HG02623 (cell line): ENCODE results near the gene STK11.
"Not testable (repeated sequence)": the region's sequence is repeated elsewhere in the genome, so short reads cannot be mapped to it uniquely, and the experiment has no call there.

Experiments
- ATAC-seq: cut with Tn5 transposase; IDR thresholded peaks from one replicate; pipeline ENCODE4 v1.9.1; 2021; ENCODE audit warnings: moderate library complexity; ENCODE audit not compliant: unreplicated experiment

STK11 gene

DNA sequence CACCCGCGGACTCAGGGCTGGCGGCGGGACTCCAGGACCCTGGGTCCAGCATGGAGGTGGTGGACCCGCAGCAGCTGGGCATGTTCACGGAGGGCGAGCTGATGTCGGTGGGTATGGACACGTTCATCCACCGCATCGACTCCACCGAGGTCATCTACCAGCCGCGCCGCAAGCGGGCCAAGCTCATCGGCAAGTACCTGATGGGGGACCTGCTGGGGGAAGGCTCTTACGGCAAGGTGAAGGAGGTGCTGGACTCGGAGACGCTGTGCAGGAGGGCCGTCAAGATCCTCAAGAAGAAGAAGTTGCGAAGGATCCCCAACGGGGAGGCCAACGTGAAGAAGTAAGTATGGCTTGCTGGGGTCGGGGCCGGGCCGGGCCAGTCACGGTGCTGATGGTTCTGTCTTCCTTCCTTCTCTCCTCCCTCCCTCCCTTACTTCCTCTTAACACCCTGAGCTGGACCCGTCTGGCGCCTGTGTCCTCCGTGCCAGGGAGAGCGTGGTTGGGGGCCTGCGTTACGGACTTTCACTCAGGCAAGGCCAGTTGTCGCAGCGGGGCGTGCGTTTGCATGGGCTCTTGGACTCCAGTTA, 1.4 kb downstream of the STK11 start:
- ATAC-seq, result no peak

DNA sequence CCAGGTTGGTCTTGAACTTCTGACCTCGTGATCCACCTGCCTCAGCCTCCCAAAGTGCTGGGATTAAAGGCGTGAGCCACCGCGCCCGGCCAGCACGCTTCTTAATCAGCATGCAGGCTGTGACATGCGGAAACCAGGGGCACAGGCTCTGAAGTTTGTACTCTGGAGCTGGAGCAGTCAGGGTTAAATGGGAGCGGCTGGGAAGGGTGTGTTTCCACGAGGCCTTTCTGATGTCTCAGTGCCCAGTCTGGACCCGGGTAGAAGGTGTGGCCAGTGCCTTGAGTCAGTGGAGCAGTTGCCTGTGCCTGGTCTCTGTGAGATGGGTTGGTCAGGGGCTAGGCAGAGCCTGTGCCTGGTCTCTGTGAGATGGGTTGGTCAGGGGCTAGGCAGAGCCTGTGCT, 3.3 kb downstream of the STK11 start:
- not testable (repeated sequence) for ATAC-seq

DNA sequence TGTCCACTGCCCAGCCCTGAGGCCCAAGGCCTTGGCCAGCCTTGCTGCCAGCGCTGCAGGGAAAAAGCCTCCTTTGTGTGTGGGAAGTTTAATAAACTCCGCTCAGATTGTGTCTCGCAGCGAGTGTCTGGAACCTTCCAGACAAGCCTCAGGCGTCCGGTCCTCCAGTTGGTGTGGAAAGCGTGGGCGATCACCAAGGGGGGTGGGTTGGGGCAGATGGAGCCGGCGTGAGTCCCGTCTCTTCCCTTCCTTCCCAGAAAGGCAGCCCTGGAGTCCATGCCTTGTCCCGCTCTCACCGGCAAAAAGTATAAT, 4.6 kb downstream of the STK11 start:
- ATAC-seq, result no peak

DNA sequence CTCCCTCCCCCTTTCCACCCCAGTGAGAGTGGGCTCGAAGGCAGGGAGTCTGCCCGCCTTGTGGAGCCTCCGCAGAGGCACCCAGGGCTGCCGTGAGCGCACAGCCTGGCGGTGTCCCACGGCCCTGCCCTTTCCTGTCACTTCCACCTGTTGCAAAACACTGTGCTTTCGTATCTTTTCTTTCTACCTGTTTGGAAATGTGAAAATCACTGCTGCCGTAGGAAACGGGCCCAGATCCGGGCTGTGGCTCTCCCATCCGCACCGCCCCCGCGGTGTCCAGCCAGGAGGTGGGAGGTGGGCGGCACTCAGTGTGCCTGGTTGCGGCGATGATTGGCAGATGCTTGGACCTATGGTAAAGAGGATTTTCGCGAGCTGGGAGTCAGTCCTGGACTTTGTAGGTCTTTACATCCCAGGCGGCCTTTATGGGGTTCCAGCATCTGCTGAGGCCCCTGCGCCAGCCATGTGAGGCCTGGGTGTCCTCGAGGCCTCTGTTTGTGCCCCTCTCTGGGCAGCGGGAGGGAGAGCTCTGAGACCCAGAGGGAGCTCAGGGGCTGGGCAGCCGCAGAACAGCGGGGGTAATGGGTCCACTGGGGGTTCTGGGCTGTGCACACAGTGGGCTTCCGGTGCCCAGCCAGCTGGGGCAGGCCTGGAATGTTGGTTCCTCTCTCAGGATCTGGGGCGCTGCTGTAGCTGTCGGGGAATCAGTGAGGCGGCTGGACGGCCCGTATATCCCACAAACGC, 6.1 kb downstream of the STK11 start:
- no peak for ATAC-seq

DNA sequence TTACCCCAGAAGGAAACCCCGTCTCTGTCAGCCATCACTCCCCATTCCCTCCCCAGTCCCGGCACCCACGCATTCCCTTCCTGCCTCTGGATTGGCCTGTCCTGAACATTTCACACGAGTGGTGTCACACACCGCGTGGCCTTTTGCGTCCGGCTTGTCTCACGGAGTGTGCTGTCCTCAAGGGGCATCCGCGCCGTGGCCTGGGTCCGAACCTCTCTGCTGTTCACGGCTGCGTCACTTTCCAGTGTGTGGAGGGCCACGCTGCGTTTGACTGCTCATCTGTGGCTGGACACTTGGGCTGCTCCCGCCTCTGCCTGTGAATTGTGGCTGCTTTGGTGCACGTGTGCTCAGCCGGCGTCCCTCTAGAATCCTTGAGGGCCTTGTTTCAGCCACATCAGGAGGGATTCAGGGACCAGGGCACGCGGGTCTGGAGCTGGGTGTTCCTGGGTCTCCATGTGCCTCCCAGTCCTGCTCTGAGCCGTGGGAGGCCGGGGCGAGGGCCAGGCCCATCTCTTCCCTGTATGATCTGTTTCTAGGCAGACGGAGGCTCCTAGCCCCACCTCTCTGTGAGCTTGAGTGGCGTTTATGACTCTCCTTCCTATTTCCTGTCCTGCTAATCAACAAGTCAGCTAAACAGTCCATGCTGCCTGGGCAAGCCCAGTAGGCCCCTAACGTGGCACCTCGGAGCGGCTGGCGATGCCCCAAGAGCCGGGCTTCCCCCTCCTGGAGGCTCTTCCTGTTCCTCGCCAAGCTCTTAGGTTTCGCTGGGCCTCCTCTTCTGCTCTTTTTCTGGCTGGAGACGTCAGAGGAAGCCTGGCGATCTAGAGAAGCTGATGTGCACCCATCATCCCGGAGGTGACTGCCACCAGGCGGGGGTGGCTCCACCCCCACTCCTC, 8.1 kb downstream of the STK11 start:
- no peak for ATAC-seq

DNA sequence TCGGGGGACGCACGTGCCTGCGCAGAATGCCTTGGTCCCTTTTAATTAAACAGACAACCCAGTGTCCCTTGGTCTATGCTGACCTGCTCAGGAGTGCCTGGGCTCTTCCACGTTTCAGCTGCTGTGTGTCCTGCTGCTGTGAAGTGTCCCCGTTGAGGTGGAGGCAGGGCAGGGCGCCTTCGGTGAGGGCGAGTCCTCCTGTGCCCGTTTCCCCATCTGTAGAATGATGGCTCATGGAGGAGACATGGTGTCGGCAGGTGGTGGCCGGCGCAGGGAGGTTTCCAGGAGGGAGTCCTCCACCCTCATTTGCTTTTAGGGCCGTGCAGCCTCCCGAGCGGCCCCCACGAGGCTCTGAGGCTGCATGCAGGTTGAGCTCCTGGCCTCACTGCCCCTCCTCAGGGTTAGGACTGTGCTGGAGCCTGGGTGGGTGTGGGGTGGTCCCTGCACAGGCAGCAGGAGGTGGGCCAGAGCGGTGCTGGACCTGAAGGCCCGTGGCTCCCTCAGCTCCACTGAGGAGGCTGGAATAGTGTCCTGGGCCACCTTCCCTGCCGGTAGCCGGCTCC, 8.8 kb downstream of the STK11 start:
- ATAC-seq, result no peak

DNA sequence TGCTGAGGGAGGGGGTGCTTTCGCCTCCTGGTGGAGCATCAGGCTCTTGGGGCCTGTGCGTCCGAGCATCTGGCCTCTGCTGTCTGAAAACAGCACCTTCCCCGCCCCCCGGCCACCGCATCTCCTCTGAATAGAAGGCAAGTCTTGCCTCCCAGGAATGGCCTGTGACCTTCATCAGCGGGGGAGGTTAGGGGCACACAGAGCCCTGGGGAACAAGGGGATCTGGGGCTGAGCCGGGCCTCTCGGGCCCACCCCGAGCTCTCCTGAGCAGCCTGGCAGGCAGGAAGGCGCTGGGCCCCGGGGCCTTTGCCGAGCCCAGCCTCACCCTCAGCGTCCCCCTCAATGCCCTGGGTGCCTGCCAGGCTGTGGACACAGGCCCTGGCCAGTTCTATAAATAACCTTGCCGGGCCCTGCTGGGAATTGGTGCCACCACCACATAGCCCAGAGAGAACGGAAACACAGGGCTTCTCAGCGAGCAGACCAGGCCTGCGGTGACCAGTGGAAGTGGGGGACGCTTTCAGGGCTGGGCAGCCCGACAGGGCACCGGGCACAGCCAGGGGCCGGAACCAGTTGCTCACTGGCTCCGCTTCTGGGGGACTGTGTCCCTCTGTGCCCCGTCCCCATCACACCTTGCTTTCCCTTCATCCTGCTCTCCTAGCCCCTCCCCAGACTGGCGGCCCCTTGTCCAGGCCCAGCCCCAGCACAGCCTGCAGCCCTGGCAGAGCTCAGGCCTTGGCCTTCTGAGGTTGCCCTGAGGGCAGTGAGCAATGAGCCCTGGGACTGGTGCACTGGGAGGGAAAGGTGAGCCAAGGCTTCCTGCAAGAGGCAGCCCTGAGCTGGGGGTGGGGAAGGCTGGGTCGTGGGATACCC, 9.5 kb downstream of the STK11 start:
- no peak for ATAC-seq

DNA sequence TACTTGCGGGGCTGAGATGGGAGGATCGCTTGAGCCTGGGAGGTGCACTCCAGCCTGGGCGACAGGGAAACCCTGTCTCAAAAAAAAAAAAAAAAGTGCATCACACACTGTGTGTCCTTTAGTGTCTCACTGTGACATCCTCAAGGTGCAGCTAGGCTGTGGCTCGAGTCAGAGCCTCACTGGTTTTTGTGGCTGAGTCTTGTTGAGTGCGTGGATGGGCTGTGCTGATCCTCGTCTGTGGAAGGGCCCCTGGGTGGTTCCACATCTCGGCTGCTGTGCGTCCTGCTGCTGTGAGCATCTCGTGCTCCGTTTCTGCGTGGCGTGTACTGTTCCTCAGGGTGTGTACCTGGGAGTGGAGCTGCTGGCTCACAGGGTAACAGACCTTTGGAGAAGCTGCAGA, 11.2 kb downstream of the STK11 start:
- ATAC-seq, result no peak

DNA sequence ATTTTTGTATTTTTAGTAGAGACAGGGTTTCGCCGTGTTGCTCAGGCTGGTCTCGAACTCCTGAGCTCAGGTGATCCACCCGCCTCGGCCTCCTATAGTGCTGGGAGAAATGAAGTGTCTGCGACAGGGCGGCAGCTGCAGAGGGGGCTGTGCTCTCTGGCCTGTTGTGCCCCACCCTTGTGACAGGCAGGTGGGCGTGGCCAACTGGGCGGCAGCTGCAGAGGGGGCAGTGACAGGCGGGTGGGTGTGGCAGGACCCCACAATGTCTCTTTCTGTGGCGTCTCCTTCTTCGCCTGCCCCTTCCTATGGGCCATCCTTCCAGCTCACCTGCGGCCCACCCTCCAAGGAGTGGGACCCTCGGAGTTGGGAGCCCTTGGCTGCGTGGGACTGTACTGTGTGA, 11.8 kb downstream of the STK11 start:
- no peak for ATAC-seq

DNA sequence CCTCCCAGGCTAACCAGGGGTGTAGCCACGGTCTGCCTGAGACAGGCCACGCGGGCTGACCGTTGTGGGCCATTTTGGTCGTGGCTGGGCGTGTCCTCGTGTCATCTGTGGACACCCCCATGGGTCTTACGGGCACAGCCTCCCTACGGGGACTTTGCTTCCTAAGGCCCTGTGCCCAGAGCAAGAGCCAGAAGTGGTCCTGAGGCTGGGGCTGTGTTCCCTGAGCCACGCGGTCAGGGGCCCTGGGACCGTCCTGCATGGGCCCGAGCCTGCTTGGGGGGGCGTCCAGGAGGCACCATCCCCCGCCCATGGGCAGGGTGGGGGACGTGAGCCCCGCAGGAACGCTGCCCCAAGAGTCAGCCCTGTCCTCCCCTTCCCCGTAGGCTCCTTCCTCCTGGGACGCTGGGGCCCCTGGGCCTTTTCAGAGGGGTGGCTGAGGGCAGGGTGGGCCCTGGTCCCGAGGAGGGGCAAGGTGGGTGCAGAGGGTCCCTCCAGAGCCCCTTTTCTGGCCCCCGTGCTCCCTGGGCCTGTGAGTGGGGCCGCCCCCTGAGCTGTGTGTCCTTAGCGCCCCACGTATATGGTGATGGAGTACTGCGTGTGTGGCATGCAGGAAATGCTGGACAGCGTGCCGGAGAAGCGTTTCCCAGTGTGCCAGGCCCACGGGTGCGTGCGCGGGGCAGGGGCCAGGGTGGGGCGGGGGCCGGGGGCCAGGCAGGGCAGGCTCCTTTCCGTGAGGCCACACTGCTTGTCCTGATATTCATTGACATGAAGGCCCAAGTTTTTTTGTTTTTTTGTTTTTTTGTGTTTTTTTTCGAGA, 13.4 kb downstream of the STK11 start:
- no peak for ATAC-seq

DNA sequence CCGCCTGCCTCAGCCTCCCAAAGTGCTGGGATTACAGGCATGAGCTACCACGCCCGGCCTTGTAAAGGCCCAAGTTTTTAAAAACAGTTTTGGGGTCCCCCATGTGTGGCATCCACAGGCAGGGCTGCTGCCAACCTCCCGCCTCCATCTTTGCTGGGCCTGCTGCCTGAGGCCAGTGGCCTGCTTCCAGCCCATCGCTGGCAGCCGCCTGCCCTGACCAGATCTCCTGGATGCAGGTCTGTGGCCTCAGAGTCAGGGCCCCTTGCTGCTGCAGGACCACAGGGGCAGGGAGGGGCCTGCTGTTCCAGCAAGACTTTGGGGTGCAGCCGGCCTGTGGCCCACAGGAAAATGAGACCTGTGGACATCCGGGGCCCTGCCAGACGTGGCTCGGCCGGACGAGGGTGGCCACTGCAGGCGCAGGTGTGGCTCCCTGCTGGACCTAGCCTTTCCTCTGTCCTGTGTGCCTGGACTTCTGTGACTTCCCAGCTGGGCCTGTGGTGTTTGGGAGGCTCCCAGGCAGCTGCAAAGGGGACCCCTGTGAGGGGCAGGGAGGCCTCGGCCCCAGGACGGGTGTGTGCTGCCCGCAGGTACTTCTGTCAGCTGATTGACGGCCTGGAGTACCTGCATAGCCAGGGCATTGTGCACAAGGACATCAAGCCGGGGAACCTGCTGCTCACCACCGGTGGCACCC, 14.4 kb downstream of the STK11 start:
- ATAC-seq, result no peak

DNA sequence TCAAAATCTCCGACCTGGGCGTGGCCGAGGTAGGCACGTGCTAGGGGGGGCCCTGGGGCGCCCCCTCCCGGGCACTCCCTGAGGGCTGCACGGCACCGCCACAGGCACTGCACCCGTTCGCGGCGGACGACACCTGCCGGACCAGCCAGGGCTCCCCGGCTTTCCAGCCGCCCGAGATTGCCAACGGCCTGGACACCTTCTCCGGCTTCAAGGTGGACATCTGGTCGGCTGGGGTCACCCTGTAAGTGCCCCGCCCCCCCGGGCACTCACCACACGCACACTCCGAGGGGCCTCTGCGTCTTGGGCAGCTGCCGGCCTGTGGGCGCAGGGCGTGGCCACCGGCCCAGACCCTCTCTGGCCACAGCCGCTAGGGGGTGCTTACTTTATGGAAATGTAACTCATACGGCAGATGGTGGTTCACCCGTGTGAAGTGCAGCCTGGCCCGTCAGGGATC, 14.9 kb downstream of the STK11 start:
- no peak for ATAC-seq

DNA sequence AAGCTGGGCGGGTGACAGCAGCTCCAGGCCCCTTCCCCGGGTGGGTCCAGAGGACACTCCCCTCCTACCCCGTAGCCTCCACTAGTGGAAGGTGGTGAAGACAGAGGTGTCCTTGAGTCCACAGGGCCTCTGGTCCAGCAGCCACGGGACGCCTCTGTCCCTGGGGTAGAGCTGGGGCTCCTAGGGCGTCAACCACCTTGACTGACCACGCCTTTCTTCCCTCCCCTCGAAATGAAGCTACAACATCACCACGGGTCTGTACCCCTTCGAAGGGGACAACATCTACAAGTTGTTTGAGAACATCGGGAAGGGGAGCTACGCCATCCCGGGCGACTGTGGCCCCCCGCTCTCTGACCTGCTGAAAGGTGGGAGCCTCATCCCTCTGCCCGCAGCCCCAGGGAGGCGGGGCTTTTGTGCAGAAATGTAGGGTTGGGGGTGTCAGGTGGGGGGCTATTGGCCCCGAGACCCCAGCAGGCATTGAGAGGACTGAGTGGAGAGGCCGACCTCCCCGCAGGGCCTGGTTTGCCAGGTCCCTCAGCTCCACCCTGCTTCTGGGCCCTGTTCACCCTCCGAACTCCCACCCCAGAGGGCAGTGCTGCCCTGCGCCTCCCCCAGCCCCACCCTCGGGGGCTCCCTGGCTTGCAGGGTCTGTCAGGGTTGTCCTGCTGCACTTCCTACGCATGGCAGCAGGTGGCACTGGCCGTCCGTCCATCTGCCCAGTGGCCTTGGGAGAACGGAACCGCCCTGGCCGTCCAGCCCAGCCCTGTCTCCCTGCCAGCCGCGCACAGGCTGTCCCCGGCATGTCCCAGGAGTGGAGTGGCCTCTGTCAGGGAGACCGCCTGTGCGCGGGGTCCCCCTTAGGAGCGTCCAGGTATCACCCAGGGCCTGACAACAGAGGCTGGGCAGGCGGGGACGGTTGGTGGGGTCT, 15.7 kb downstream of the STK11 start:
- ATAC-seq, result no peak

DNA sequence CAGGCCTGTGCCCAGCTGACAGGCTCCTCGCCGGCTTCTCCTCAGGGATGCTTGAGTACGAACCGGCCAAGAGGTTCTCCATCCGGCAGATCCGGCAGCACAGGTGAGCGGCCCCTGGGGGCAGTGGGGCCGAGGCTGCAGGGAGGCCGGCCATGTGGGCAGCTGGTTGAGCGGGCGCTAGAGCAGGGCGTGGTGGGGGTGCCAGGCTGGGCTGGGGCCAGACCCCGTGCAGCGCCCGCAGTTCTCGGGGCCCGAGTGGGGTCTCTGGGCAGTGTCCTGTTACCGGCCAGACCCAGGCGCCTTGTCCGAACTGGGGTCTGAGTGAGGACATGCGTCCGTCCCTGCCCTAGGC, 16.3 kb downstream of the STK11 start:
- no peak for ATAC-seq

DNA sequence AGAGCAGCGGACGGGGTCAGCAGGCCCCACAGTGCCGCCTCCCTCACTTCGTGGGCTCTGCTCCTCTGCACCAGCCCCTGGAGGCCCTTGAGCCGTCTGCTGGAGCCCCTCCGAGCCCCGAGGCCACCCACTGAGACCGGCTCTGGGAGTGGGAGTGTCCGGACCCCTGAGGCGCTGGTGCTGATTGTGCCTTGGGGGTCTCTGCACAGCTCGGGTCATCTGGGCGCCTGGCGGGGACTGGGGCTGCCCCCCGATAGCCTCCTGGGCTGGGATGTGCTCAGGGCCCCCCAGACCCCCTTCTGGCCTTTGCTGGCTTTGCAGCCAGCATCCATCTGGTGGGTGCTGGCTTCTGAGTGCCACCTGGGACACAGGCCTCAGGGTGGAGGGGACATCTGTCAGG, 16.8 kb downstream of the STK11 start:
- no peak for ATAC-seq

DNA sequence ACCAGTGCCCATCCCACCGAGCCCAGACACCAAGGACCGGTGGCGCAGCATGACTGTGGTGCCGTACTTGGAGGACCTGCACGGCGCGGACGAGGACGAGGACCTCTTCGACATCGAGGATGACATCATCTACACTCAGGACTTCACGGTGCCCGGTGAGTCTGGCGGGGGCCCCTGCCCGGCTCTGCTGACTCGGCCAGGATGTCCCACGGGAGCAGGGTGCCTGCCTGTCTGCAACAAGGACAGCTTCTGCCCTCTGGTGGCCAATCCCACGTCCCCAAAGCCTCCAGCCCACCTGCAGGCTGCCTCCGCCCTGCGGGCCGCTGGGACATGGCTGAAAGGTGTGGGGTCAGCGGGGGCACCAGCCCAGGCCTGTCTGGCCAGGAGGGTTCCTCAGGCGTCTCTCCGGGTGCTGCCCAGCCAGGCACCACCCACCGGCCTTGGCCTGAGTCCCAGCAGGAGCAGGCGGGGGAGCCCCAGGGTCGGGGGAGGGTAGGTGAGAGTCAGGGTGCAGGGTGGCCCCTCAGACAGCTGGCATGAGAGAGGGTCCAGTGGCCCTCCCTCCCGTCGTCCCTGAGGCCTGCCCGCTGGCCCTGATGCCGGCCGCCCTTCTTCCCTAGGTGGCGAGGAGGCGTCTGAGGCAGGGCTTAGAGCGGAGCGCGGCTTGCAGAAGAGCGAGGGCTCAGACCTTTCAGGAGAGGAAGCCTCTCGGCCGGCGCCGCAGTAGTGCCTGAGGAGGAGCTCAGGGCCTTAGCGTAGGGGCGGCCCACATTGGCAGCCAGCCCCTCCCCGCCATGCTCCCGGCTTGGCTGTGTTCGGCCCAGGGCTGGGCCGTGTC, 17.7 kb downstream of the STK11 start:
- no peak for ATAC-seq

DNA sequence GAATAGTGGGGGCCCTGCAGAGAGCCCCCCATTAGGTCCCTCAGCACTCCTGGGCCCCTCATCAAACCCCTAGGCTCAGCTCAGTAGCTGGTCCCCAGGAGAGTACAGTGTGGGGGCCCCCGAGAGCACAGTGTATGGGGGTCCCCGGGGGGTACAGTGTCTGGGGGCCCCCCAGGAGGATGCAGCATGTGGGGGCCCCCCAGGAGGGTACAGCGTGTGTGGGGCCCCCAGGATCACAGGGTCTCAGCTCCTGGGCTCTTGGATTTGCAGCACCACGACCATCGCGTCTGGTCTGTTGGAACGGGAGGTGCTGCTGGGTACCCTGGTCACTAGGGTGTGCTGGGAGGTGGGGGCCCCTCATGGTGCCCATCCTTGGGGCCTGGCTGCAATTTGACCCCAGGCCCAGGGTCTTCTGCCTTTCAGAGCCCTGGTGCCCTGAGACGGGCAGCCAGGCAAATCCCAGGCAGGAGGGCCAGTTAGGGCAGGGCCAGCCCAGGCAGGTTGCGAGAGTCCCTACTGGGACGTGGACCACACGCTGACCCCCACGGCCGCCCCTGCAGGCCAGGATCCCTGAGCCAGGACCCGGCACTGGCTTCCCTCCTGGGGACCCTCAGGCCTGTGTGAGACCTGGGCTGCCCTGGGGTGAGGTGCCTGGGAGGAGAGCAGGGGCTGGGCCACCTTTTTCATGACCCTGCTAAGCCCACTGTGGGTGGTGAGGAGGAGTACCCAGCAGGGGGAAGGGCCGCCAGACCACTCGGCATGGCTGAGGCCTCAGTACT, 18.7 kb downstream of the STK11 start:
- no peak for ATAC-seq
